G401 (cell line): ENCODE measurements around the gene COPZ2. TPM values are rescaled to one million over a fixed set of nuclear protein-coding genes. Genes with fewer than 3 reads are reported as not detected.

ENCODE experiments used
- DNase-seq: peaks from one replicate; pipeline ENCODE4 v3.0.0-alpha.2; 2015; ENCODE audit warnings: low spot score
- in situ Hi-C: cut with HindIII; loops from 2 replicates; pipeline ENCODE4 v1.10.0; 2016; ENCODE audit warnings: low sequenced_read_pairs, mixed read lengths
- total RNA-seq: library from RNA; depleted of rRNA; stranded (reverse); fragments of >200 nt; shearing (Covaris generic); gene quantifications from 2 replicates; pipeline ENCODE4 v1.2.3, GENCODE V29; 2014

COPZ2 gene
- total RNA-seq, 1 experiment from 2014 or later, result not detected

GRCh38 chr17:48057626-48058025 lies 20.0 kb upstream of the COPZ2 start:
- DNase-seq, result no peak
- in situ Hi-C loops, result no loop called here

GRCh38 chr17:48056879-48057278 lies 19.3 kb upstream of the COPZ2 start:
- no peak for DNase-seq
- in situ Hi-C loops, result no loop called here

GRCh38 chr17:48056246-48056745 lies 18.7 kb upstream of the COPZ2 start:
- in situ Hi-C loops, result no loop called here
- no peak for DNase-seq

- DNase-seq, result no peak
- in situ Hi-C loops, result no loop called here
These were observed 18.1 kb upstream of the COPZ2 start for GRCh38 chr17:48055531-48056245.

- in situ Hi-C loops, result no loop called here
- DNase-seq, result peak; percentile 94
These were observed 16.9 kb upstream of the COPZ2 start for GRCh38 chr17:48054238-48055185.

GRCh38 chr17:48053758-48054237 lies 16.2 kb upstream of the COPZ2 start:
- in situ Hi-C loops, result no loop called here
- no peak for DNase-seq

GRCh38 chr17:48052956-48053757 lies 15.6 kb upstream of the COPZ2 start:
- peak; percentile 42 for DNase-seq
- in situ Hi-C loops, result no loop called here

GRCh38 chr17:48051706-48052486 lies 14.3 kb upstream of the COPZ2 start:
- in situ Hi-C loops, result no loop called here
- DNase-seq, result peak; percentile 34

- DNase-seq, result no peak
- in situ Hi-C loops, result no loop called here
These were observed 13.7 kb upstream of the COPZ2 start for GRCh38 chr17:48051283-48051682.

- in situ Hi-C loops, result no loop called here
These were observed 11.0 kb upstream of the COPZ2 start for GRCh38 chr17:48048384-48049126.

GRCh38 chr17:48047741-48048383 lies 10.3 kb upstream of the COPZ2 start, which contains the start of gene NFE2L1:
TSS of gene NFE2L1 (plus strand) at chr17:48048359. CDS start at chr17:48051119, 2,760 bp downstream.
- in situ Hi-C loops, result no loop called here
- peak; percentile 100 for DNase-seq

More at GRCh38 chr17:48048384-48049126, 11.0 kb upstream of the COPZ2 start:
- DNase-seq, result peak; percentile 68

GRCh38 chr17:48047113-48047740 lies 9.6 kb upstream of the COPZ2 start:
- in situ Hi-C loops, result no loop called here
- no peak for DNase-seq

GRCh38 chr17:48046296-48046695 lies 8.7 kb upstream of the COPZ2 start:
- in situ Hi-C loops, result no loop called here
- DNase-seq, result no peak

- in situ Hi-C loops, result no loop called here
- no peak for DNase-seq
These were observed 7.9 kb upstream of the COPZ2 start for GRCh38 chr17:48045316-48046001.

GRCh38 chr17:48044851-48045250 lies 7.3 kb upstream of the COPZ2 start:
- in situ Hi-C loops, result no loop called here

GRCh38 chr17:48043176-48043575 lies 5.6 kb upstream of the COPZ2 start:
- in situ Hi-C loops, result no loop called here
- no peak for DNase-seq

More at GRCh38 chr17:48044851-48045250, 7.3 kb upstream of the COPZ2 start:
- DNase-seq, result no peak
